Esophagus squamous epithelium (tissue), 5 donors: Measurements from ENCODE around the gene USB1. TPM values are rescaled to one million over a fixed set of nuclear protein-coding genes. Genes with fewer than 3 reads are reported as not detected.

ENCODE experiments used
- DNase-seq: peaks from one replicate; lab custom pipeline; 2025; lab: John Stamatoyannopoulos, UW
- H3K27ac ChIP-seq, 4 donors: fragments of 200-600 bp; sonication (generic); one replicate each; pipeline ENCODE4 v1.5.1; 2016 to 2019; ENCODE audit warnings: mild to moderate bottlenecking in 1 of 4
- H3K27me3 ChIP-seq, 4 donors: fragments of 200-600 bp; sonication (generic); 1 replicate in 3 of 4; 2 replicates in 1 of 4; pipeline versions ENCODE4 v1.5.1 to v1.6.0; 2017 to 2021; ENCODE audit warnings: antibody characterized with exemption in 1 of 4
- H3K36me3 ChIP-seq, 3 donors: fragments of 200-600 bp; sonication (generic); one replicate each; pipeline ENCODE4 v1.5.1; 2016 to 2019
- H3K4me1 ChIP-seq, 3 donors: fragments of 200-600 bp; sonication (generic); one replicate each; pipeline ENCODE4 v1.5.1; 2017 to 2019
- H3K4me3 ChIP-seq, 4 donors: fragments of 200-600 bp; sonication (generic); 1 replicate in 3 of 4; 2 replicates in 1 of 4; pipeline ENCODE4 v1.5.1; 2016 to 2019; ENCODE audit warnings: mild to moderate bottlenecking in 2 of 4, moderate library complexity in 1 of 4
- H3K9me3 ChIP-seq, 3 donors: fragments of 200-600 bp; sonication (generic); one replicate each; pipeline ENCODE4 v1.5.1; 2016 to 2019
- CTCF ChIP-seq, 6 experiments: fragments of 450-650 bp in 4 of 6; fragments of 200-600 bp in 2 of 6; sonication (generic) in 2 of 6; IDR thresholded peaks; one replicate each; pipeline ENCODE4 v1.5.1; 2016 to 2019; ENCODE audit warnings: antibody characterized with exemption in 6 of 6, mild to moderate bottlenecking in 4 of 6, moderate library complexity in 4 of 6
- POLR2A ChIP-seq, 4 donors: fragments of 450-650 bp; IDR thresholded peaks; one replicate each; pipeline ENCODE4 v1.6.1; 2017; ENCODE audit warnings: antibody characterized with exemption in 4 of 4, mild to moderate bottlenecking in 4 of 4, moderate library complexity in 3 of 4
- WGBS, 2 donors: methylation state at CpG; one replicate each; pipeline ENCODE4 v1.1.5; 2018; 5-methylcytosine and 5-hydroxymethylcytosine counted together
- intact Hi-C: fragments of 100-400 bp; cut with DNase I; formaldehyde crosslinking; loops from one replicate; pipeline ENCODE4 v1.15.0; 2022
- total RNA-seq, 4 donors: library from RNA; depleted of rRNA; stranded (reverse); fragments of >200 nt; gene quantifications; one replicate each; pipeline ENCODE4 v1.1.0, GENCODE V29; 2016
- donor health status: DM: yes; HTN: yes; CAD: no.

Gene USB1
- total RNA-seq, 4 donors from 2014 or later = 11.2 to 23.9 (median 18.6) TPM

DNA sequence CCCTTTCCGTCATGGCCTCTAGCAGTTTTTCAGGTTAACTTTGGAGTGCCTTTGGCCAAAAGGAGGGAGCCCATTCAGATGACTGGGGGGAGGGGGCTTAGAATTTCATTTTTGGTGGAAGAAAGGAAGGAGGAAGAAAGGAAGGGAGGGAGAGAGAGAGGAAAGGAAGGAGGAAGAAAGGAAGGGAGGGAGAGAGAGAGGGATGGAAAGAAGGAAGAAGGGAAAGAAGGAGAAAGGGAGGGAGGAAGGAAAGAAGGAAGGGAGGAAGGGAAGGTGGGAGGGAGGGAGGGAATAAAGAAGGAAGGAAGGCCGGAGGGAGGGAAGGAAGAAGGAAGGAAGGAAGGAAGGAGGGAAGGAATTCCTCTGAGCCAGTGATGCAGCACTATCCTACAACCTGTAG lies 50.1 kb downstream of the USB1 start:
- no peak for TF ChIP-seq POLR2A (IDR thresholded peaks at IDR 0.05)
- TF ChIP-seq CTCF (IDR thresholded peaks at IDR 0.05) = no peak
- 62 to 69% methylated on average over 2 of the region's 2 CpGs for WGBS, 2 donors
- H3K9me3 ChIP-seq = no peaks in the 10 kb centered on the region
- H3K27ac ChIP-seq = no peak overlapping the region
- no peak for DNase-seq
- H3K4me3 ChIP-seq = no peak overlapping the region
- no peaks in the 10 kb centered on the region for H3K36me3 ChIP-seq
- intact Hi-C loops = no loop called here
- no peaks in the 10 kb centered on the region for H3K27me3 ChIP-seq
- peaks cover 0 to 16% (median 3%) of the 10 kb centered on the region in 3 donors for H3K4me1 ChIP-seq

DNA sequence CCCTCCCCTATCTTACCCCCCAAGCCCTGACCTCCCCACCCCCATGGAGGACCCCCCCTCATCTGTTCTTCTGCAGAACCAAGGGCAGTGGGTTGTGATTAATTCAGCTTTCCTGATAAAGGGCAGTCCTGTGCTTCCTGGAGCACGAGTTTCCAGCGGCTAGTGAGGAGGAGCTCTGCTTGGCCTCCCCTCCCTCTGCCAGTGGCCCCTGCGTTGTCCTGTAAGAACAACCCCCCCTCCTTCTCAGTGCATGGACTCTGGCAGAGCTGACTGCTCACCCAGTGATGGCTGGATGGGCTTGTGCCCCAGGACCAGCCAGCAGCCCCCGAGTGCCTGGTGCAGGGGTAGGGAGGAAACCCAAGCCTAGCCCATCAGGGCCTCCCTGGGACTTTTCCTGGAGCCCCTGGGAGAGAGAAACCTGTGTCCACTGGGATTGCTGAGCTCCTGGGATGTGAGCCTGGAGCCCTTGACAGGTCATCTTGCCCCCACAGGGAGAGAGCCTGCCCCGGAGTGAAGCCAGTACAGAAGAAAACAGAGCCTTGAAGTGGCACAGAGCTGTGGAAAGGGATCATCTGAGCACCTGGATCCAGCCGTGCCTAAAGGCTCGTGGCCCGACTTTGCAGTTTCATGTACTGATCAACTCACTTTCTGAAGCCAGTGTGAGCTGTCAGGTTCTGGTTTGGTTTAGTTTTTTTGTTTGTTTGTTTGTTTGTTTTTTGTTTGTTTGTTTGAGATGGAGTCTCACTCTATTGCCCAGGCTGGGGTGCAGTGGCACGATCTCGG lies 50.8 kb downstream of the USB1 start:
- TF ChIP-seq CTCF (IDR thresholded peaks at IDR 0.05) (no peak), POLR2A (IDR thresholded peaks at IDR 0.05) (no peak)
- Histone ChIP-seq H3K4me3 (no peak overlapping the region), H3K4me1 (peaks cover 0 to 12% (median 3%) of the 10 kb centered on the region in 3 donors), H3K36me3 (no peaks in the 10 kb centered on the region), H3K27ac (no peak overlapping the region), H3K9me3 (no peaks in the 10 kb centered on the region), H3K27me3 (peaks cover 0 to under 1% (median 0%) of the 10 kb centered on the region in 4 donors)
- intact Hi-C loops = no loop called here
- DNase-seq = no peak
- 75 to 90% methylated on average over 6 of the region's 10 CpGs for WGBS, 2 donors

DNA sequence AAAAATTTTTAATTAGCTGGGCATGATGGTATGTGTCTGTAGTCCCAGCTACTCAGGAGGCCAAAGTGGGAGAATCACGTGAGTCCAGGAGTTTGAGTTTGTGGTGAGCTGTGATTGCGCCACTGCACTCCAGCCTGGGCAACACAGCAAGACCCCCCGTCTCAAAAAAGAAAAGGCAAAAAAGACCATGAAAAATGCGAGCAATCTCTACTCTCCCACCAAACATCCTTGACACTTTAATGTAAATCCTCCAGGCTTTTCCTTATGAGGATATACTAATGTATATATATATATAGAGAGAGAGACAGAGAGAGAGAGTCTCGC lies 52.4 kb downstream of the USB1 start:
- TF ChIP-seq POLR2A (IDR thresholded peaks at IDR 0.05) = no peak
- TF ChIP-seq CTCF (IDR thresholded peaks at IDR 0.05) = no peak
- Histone ChIP-seq H3K36me3 (no peaks in the 10 kb centered on the region), H3K27ac (no peak overlapping the region), H3K9me3 (no peaks in the 10 kb centered on the region), H3K27me3 (peaks cover 0 to 12% (median 0%) of the 10 kb centered on the region in 4 donors), H3K4me1 (peaks cover 0 to 4% (median 0%) of the 10 kb centered on the region in 3 donors), H3K4me3 (no peak overlapping the region)
- intact Hi-C loops = no loop called here
- DNase-seq = no peak
- WGBS, 2 donors = 85 to 86% methylated on average over 5 of the region's 5 CpGs

- intact Hi-C loops = no loop called here
- no peak for TF ChIP-seq POLR2A (IDR thresholded peaks at IDR 0.05)
- TF ChIP-seq CTCF (IDR thresholded peaks at IDR 0.05) = no peak
Measured at GRCh38 chr16:58054289-58054688, 53.1 kb downstream of the USB1 start.

DNA sequence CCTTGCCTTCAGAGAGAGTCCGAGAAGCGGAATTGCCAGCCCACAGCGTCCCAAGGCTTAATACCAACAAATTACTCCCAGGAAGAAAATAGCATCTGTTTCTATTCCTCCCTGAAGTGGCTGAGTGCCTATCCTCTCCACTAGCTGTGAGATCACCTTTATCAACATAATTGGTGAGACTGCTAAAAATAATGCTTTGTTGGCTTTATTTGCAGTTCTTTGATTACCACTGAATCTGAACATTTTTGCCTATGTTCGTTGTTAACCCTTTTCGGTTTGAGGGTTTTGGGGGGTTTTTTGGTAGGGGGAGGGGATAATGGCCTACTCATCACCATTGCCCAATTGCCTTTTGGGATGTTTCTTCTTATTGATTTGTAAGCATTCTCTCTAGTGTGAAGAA lies 55.4 kb downstream of the USB1 start:
- intact Hi-C loops = no loop called here
- Histone ChIP-seq H3K27me3 (peaks cover 0 to 12% (median 0%) of the 10 kb centered on the region in 4 donors), H3K4me1 (no peaks in the 10 kb centered on the region), H3K36me3 (no peaks in the 10 kb centered on the region), H3K27ac (no peak overlapping the region), H3K9me3 (no peaks in the 10 kb centered on the region), H3K4me3 (no peak overlapping the region)
- DNase-seq = no peak
- WGBS, 2 donors = 51 to 72% methylated on average over 5 of the region's 5 CpGs
- TF ChIP-seq CTCF (IDR thresholded peaks at IDR 0.05) (no peak), POLR2A (IDR thresholded peaks at IDR 0.05) (no peak)

More at GRCh38 chr16:58054289-58054688, 53.1 kb downstream of the USB1 start:
- Histone ChIP-seq H3K9me3 (no peaks in the 10 kb centered on the region), H3K27ac (no peak overlapping the region), H3K36me3 (no peaks in the 10 kb centered on the region), H3K27me3 (peaks cover 0 to 12% (median 0%) of the 10 kb centered on the region in 4 donors), H3K4me1 (no peaks in the 10 kb centered on the region), H3K4me3 (no peak overlapping the region)
- 61 to 83% methylated on average over 10 of the region's 10 CpGs for WGBS, 2 donors
- DNase-seq = no peak
